ENCODE results near the gene SEMA4F.

GRCh38 chr2:74625658-74626425 is 28.2 kb upstream of the SEMA4F start:
- TF ChIP-seq CTCF (IDR thresholded peaks at IDR 0.05) (no peak), EZH2 (IDR thresholded peaks at IDR 0.05) (no peak)

All from neural progenitor cell (in vitro differentiated cells).